Stimulated activated CD8-positive, alpha-beta memory T cell treated with anti-CD3 and anti-CD28 coated beads, Interleukin-2, amount 100 ng/mL, for 48 hours (primary cell): ENCODE measurements around the gene NOL12.
A peak's percentile ranks its signal among the peaks of the same experiment; 100 is the strongest.

Experiments
- DNase-seq, 2 donors: peaks; one replicate each; pipeline ENCODE4 v3.0.0-alpha.2; 2020; ENCODE audit warnings: low read depth in 2 of 2

The NOL12 gene

GRCh38 chr22:37659066-37659896, 26.9 kb upstream of the NOL12 start:
- DNase-seq = no peak

DNA sequence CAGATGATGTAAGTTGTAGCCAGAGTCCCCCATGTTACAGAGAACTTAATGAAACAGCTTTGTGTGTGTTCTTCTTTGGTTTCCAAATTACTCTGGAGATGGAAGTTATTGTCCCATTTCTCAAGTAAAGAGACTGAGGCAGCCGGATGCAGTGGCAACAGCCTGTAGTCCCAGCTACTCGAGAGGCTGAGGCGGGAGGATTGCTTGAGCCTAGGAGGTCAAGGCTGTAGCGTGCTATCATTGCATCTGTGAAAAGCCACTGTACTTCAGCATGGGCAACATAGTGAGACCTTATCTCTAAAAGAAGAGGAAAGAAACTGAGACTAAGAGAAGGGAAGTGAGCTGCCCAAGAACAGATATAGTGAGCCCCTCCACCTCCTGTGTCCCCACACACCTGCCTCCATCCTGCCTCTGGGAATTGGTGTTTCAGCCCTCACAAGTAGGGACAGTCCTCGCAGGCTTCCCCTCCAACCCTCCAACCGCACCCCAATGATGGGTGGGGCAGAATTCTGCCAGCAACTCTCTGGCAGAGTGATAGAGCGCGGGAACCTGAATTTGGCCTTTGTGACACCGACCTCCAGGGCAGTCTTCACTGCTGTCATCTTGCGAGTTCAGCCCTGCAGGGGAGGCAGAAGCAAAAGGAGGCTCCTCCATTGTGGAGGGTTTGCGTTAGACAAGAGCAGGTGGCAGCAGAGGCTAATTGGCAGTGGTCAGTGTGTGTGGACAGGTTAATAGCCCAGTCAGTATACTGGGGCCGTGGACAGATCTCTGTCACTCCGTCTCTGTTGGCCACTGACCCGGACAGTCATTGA, 26.0 kb upstream of the NOL12 start:
- DNase-seq = no peak

GRCh38 chr22:37660709-37661045, 25.5 kb upstream of the NOL12 start:
- DNase-seq = no peak

DNA sequence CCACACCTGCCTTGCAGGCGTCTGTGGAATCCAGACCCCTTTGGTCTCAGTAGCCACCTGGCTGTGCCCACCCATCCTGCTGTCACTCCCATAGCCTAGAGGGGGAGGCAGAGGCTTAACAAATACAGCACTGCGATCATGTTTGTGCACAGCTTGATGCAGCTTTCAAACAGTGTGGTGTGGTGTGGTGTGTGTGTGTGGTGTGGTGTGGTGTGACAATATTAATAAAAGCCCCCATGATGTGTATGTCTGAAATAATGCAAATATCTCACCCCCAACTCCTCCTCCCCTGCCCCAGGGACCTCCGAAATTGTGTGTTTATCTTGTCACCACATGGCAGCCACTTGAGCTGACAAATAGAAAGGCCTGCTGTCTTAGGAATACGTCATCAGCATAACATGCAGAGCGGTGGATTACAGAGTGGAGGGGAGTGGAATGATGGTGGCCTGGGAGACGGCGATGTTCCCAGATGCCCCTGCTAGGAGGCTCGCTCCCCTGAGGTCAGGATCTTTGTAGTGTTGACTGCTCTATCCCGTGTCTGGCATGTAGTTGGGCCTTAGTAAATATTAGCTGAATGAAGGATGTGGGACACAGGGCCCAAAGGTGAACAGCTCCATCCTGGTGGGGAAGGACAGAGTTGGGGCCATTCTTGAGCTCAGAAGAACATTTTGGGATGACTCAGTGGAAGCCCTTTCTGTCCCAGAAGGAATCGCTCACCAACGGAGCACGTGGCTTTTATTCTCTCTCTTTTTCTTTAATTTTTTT, 24.8 kb upstream of the NOL12 start:
- DNase-seq = no peak

GRCh38 chr22:37662039-37662438, 24.1 kb upstream of the NOL12 start:
- DNase-seq = no peak

DNA sequence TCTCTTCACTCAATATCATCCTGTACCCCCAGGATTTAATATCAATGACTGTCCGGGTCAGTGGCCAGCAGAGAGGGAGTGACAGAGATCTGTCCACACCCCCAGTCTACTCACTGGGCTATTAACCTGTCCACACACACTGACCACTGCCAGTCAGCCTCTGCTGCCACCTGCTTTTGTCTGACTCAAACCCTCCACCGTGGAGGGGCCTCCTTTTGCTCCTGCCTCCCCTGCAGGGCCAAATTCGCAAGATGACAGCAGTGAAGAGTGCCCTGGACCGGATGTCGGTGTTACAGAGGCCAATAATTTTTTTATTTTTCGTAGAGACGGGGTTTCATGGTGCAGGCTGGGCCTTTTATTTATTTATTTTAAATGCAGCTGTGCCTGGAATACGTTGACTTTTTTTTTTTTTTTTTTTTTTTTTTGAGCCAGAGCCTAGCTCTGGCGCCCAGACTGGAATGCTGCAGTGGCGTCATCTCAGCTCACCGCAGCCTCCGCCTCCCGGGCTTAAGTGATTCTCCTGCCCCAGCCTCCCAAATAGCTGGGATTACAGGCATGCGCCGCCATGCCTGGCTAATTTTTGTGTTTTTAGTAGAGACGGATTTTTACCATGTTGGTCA, 22.5 kb upstream of the NOL12 start:
- no peak for DNase-seq

DNA sequence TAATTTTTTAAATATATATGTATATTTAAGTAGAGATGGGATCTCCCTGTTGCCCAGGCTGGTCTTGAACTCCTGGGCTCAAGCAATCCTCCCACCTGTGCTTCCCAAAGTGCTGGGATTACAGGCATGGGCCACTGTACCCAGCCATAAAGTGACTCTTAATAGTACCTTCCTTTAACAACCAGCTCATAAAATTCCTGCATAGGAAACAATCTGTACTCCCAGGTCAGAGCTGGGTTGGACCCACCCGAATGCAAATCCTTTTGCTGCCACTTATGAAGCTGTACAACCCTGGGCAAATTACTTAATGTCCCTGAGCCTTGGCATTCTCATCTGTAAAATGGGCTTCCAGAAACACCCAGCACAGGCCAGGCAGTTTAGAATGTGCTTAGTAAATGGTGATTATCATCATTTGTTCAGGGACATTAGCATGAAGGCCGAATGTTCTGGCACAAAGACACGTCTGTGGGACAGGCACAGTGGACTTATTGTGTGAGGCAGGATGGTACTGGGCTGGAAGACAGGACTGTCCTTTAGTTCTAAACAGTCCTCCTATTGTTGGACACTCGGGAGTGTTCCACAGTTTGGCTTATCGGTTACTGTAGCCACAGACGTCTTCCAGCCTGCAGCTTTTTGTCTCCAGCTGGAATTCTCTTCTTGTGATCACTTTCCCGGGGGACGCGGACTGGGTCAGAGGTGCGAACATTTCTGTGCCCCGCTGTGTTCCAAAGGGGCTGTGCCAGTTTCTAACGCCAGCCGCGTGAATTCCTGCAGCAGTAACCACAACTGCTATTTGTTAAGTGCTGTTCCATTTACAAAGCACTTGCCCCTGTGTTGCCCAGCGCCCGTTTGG, 21.7 kb upstream of the NOL12 start:
- no peak for DNase-seq

DNA sequence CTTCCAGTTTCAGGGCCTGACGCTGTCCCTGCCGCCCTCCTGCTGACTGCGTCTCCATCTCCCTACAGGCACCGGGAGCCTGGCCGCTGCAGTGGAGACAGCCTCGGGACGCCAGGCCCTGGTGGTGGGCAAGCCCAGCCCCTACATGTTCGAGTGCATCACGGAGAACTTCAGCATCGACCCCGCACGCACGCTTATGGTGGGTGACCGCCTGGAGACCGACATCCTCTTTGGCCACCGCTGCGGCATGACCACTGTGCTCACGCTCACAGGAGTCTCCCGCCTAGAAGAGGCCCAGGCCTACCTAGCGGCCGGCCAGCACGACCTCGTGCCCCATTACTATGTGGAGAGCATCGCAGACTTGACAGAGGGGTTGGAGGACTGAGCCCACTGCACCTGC, 20.7 kb upstream of the NOL12 start:
- no peak for DNase-seq

- DNase-seq = no peak
Observed at GRCh38 chr22:37669586-37669985, 16.6 kb upstream of the NOL12 start.

GRCh38 chr22:37672206-37672919, 13.8 kb upstream of the NOL12 start:
- no peak for DNase-seq

- no peak for DNase-seq
Observed at GRCh38 chr22:37672920-37673455, 13.2 kb upstream of the NOL12 start.

- no peak for DNase-seq
Observed at GRCh38 chr22:37674248-37674647, 11.9 kb upstream of the NOL12 start.

- peak; percentile 71 to 74 for DNase-seq
Observed at GRCh38 chr22:37674951-37675929, 10.9 kb upstream of the NOL12 start, which contains the start of gene LGALS1. LGALS1 (plus strand) TSS chr22:37675636; CDS start chr22:37675703, 67 bp downstream.

- DNase-seq = no peak
Observed at GRCh38 chr22:37675930-37676735, 10.0 kb upstream of the NOL12 start.

DNA sequence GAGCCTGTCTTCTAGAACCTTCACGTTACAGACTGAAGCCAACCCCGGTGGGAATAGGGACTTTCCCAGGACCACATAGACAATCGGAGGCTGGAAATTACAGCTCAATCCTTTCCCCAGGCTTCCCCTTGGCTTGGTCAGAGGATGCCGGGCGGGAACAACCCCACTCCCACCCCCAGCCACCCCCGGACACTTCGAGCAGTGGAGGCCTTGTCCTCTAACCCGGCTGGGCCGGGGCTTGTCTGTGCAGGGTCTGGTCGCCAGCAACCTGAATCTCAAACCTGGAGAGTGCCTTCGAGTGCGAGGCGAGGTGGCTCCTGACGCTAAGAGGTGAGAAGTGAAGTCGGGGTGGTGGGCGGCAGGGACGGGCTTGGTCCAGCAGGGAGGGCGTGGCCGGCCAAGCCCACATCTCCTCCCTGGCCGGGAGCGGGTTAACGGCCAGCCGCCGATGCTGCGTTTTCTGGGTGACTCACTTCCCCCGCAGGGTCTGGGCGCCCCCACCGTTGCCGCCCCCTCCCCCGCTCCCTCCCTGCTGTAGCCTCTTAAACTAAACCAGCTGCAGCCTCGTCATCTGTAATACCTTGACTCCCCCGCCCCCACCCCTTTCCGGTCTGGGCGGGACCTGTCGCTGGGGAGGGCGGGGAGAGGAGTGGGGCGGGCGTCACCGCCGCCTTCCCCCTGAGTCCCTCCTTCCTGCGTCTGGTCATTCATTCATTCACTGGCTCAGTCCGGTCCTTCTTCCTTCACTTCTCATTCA, 9.2 kb upstream of the NOL12 start:
- peak; percentile 89 to 93 for DNase-seq

DNA sequence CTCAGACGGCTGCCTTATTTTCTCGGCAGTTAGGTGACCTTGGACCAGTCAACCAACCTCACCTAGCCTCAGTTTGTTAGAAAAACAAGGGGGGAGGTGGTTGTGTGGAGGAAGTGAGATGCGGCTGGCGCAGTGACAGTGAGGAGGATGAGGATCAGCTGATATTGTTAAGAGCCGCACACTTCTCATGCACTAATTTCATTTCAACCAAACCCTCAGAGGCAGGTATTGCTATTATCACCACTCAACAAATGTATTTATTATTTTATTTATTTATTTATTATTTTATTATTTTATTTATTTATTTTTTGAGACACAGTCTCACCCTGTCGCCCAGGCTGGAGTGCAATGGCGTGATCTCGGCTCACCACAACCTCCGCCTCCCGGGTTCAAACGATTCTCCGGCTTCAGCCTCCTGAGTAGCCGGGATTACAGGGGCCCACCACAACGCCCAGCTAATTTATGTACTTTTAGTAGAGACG, 8.6 kb upstream of the NOL12 start:
- DNase-seq = no peak

DNA sequence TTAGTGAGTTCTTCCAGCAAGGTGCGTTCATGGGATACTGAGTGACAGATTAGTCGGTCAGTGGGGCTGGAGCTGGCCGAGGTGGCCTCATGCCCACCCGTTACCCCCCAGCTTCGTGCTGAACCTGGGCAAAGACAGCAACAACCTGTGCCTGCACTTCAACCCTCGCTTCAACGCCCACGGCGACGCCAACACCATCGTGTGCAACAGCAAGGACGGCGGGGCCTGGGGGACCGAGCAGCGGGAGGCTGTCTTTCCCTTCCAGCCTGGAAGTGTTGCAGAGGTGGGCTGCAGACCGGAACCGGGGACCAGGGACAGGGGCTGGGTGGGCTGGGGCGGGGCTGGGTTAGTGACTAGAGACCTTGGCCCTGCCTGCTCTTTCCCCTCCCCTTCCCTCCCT, 7.8 kb upstream of the NOL12 start:
- no peak for DNase-seq
